ENCODE data around the gene ERI3.
A peak's percentile ranks its signal among the peaks of the same experiment; 100 is the strongest.

The ERI3 gene, protein sequence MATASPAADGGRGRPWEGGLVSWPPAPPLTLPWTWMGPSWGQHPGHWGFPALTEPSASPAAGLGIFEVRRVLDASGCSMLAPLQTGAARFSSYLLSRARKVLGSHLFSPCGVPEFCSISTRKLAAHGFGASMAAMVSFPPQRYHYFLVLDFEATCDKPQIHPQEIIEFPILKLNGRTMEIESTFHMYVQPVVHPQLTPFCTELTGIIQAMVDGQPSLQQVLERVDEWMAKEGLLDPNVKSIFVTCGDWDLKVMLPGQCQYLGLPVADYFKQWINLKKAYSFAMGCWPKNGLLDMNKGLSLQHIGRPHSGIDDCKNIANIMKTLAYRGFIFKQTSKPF

DNA sequence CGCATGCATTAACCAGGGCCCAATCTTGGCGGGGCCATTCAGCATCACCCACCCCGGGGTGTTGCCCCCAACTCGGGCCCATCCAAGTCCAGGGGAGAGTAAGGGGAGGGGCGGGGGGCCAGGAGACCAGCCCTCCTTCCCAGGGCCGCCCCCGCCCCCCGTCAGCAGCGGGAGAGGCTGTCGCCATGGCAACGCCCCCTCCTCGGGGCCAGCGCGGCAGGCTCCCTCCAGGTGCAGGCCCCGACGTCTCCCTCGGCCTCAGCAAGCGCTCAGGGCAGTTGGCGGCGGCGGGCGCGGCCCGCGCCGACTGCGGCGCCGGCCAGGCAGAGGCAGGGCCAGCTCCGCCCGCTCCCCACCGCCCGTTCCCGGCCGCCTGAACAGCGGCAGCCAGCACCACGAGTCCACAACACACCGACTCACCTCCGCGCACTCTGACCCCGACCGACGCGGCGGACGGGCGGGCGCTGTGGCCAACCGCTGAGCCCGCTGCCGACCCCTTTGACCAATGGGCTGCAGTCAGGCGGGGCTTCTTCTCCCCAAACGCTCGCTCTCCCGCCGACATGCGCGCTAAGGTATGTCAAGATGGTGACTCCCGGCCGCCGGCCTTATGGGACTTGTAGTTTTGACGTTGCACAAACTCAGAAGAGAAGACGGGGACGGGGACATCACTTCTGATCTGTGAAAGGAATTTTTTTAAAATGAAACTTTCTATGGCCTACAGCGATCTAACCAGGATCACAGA is at the start of gene ERI3:
TSS of gene ERI3 (minus strand) at position 418 of the 742 bp plus-strand sequence. CDS start at position 187, 231 bp downstream.
- peak; percentile 87 to 92 (median 89) for DNase-seq (ENCODE audit: low read depth in 3 of 3, low spot score in 1 of 3)

DNA sequence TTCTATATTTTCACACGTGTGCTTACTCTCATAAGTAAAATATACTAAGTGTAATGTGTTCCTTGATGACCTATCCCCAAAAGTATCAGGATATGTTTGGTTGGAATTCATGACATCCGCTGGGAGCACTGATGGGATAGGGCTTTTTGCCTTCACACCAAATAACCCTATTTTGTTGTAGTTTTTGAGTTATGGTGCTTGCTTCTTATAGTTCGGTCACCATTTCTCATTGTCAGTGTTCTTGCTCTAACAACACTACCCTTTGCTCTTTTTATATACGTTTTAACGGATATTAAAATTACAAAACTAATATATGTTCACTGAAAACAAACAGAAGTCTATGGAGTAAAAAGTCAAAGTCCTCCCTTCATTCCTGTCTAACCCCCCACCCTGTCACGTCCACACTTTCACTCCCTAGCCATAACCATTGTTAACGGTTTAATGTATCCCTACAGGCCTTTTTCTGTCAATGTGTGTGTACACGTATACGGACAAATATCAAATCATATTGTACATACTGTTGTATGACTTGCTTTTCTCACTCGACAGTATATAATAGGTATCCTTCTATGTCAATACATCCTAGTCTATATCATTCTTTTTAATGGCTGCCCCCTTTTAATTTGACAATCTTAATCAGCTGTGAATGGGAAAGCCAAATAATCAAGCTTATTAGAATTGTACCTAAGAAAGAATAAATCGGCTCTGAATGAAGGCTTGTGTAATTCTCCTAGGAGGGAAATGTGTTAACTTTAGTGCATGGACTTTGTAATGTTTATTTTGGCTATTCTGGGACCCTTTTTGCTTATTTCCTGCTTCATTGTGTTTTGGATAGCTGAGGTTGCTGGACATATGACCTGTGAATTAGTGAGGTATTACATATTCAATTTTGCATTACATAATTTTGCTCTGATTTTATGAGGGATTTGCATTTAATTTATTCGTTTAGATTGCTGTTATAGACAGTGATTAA is 46.5 kb upstream of the ERI3 start:
- no peak for DNase-seq (ENCODE audit: low read depth in 3 of 3, low spot score in 1 of 3)

DNA sequence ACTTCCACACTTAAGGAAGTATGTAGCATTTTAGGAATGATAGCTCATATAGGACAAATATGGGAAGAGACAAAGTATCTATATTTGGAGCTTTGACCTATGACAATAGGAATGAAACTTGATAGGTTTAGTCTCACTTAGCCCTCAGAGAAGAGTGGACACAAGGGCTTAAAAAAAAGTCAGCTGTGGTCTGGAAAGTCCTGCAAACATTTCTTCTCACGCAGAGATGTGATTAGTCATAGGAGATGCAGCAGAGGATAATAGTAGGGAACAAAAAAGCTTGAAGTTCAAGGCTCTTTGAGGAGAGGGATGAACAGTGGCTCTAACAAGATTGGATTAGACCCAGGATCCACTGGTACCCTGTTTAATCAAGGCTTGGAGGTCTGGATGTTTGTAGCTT is 35.2 kb upstream of the ERI3 start:
- DNase-seq (ENCODE audit: low read depth in 3 of 3, low spot score in 1 of 3) = no peak

DNA sequence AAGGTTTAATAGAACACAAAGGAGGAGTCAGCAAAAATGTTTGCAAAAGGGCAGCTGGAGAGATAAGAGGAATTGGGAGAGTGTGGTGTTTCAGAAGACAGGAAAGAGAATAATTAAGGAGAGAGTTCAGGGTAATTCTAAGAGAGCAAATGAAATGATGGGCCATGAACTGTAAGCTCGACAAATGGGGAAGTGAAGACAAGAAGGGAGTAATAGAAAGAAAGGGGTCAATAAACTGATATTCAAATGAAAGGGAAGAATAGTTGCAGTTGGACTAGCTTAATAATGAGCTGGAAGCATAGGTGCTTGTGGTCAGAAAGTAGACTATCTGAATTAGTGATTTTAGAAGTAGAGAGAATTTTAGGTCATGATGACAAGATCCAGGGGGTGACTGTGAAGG is 34.4 kb upstream of the ERI3 start:
- no peak for DNase-seq (ENCODE audit: low read depth in 3 of 3, low spot score in 1 of 3)

DNA sequence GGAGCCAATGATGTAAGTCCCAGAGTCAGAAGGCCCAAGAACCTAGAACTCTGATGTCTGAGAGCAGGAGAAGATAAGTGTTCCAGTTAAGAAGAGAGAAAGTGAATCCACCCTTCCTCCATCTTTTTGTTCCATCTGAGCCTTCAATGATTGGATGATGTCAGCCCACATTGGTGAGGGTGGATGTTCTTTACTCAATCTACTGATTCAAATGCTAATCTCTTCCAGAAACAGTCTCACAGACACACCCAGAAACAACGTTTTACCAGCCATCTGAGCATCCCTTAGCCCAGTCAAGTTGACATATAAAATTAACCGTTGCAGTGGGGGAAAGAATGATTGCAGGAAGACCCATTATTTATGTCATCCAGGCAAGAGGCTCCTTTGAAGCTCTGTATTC is 33.5 kb upstream of the ERI3 start:
- DNase-seq (ENCODE audit: low read depth in 3 of 3, low spot score in 1 of 3) = no peak

DNA sequence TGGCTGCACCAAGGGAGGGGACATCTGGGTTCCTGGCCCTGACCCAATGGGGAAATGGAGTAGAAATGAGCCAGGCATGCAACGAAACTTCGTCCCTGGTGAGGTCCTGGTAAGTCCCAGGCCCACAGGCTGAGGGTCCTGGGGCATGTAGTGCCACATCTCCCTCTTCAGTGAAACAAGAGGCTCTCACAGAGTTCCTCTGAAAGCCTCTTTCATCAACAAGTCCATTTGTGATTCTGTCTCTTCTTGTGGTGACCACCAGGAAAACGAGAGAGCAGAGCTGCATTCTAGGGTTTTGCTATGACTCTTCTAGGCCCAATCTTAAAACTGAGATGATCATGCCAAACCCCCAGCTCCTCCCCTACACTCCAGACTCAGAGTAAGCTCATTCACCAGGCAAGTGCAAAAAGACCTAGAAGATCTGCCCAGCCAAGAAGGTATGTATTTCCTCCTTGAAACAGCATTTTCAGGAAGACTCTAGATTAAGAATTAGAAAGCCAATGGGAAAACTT is 25.7 kb upstream of the ERI3 start:
- DNase-seq (ENCODE audit: low read depth in 3 of 3, low spot score in 1 of 3) = no peak

DNA sequence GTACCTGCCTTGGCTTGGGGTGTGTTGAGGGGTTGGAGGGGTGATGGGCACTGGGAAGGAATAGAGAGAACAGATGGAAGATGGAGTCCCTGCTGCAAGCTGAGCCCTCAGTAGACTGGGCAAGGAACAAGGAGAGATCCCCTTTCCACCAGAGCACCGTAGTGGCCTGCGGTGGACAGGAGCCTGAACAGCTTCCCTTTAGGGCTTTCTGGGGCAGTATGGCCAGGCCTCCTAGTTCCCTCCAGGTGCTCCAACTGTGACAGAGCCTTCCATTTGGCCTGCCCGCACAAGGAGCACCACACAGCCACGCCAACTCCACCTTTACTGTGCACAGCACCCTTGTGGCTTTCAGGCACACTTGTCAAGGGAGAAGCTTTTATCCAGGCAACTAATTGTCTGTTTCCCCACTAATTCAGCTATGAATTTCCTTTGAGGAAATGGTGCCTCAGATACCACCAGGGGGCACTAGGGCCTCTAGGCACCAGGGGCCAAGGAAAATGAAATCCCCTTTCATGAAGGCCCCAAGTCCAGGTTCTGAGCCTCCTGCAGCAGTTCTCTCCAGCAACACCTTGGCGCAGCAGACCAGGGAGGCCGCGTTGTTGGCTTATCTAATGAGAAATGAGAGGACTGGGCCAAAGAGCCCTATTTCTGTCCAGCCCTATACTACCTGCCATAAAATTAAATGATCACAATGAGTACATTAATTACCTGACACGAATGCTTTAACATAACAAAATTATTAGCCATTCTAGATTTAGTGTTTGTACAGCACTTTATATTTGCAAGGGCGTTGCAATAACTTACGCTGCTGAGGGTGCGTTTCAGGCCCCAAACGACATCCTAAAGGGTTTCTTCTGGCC is 23.1 kb upstream of the ERI3 start:
- peak in 1 of 3 donors; percentile 8 for DNase-seq (ENCODE audit: low read depth in 3 of 3, low spot score in 1 of 3)

DNA sequence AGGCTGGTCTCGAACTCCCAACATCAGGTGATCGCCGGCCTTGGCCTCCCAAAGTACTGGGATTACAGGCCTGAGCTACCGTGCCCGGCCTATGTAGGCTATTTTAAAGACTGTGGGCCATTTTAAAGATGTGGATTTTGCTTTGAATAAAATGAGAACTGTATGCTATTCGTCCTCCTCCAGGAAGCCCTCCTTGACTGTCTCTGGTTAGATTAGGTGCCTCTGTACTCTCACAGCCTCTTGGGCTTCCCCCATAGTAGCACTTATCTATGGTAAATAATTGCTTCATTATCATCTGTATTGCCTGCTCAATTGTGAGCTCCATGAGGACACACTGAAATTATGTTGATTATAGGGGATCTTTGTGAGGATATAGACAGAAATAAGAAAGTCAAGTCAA is 20.5 kb upstream of the ERI3 start:
- no peak for DNase-seq (ENCODE audit: low read depth in 3 of 3, low spot score in 1 of 3)

DNA sequence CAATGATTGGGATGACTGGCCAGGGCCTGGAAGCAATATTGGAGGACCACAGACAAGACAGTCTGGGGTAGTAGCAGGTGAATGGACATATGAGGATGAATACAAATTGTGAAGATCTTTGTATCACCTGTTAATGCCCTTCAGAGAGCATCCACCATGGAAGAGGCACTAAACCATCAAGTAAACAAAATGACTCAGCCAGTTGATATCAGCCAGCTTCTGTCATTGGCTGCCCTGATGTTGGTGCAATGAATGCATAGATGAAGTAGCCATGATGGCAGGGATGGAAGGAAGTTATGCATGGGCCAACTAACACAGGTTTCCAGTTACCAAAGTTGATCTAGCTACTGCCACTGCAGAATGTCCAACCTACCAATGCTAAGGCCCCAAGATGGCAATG is 16.1 kb upstream of the ERI3 start:
- DNase-seq (ENCODE audit: low read depth in 3 of 3, low spot score in 1 of 3) = no peak

DNA sequence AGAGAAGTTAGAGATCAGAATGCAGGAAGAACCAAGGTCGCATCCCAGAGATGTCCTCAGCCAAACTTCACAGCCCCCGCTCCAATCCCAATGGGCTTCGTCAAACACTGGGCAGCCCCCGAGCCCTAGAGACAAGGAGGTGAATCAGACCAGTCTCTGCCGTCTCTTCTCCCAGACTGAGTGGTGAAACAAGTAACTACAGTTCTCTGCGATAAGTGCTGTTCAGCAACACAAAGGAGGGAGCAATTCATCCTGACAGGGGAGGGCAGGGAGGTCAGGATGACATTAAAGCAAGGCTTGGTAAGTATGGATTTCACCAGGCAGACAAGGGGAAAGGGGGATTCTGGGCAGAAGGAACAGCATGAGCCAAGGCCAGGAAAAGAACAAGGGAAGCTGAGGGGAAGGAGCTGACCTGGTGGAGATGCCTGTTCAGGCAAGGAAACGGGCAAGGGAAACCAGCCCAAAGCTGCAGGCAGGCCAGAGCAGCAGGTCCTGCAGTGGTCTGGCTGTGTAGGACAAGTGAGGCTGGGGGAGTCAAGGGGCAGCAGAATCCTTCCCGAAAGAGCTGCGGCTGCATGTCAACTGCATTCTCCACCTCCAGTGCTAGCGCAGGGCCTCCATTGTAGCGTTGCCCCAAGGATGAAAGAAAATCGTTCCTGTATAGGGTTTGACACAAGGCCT is 13.6 kb upstream of the ERI3 start:
- no peak for DNase-seq (ENCODE audit: low read depth in 3 of 3, low spot score in 1 of 3)

DNA sequence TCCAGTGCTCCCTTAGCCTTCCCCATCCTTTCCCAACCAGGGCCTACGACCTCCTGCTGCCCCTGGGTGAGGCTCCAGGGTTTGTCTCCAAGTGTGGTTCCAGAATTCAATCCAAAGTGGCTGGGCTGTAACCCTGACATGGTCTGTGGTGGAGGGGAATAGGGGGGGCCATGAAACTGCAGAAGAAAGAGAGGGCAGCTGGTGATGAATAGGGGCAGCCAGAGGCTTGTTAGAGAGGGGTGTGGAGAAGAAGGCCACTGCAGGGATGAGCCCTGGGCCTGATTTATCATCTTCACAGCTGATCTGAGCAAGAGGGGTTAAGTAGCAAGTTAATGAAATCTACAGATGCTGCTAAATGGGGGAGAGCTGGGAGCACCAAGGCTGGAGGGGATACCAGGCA is 12.9 kb upstream of the ERI3 start:
- no peak for DNase-seq (ENCODE audit: low read depth in 3 of 3, low spot score in 1 of 3)

DNA sequence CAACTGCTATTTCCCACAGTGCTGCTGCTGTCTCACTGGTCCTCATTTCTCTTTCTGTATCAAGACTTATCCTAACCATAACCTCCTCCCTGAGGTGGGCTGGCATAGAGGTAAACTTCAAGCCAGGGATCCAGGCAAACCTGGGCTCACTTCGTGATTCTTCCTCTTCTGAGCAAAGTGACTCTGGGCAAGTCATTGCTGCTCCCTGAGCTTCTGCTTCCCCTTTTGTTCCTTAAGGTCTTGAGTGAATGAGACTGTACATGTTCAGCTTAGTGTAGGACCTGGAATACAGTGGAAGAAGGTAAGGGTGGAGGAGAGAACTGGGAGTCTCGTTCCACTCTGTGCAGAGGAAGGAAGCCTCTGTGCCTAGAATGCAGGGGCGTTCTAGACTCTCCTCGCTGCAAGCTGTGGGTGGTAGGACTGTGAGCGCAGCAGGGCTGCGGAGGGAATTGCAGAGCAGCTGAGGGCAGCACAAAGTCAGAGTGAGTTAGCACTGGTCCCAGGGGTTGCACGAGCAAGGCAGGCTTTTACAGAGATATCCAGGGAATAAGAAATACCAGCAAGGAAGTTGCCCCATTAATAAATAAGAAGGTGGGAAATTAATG is 11.4 kb upstream of the ERI3 start:
- no peak for DNase-seq (ENCODE audit: low read depth in 3 of 3, low spot score in 1 of 3)

DNA sequence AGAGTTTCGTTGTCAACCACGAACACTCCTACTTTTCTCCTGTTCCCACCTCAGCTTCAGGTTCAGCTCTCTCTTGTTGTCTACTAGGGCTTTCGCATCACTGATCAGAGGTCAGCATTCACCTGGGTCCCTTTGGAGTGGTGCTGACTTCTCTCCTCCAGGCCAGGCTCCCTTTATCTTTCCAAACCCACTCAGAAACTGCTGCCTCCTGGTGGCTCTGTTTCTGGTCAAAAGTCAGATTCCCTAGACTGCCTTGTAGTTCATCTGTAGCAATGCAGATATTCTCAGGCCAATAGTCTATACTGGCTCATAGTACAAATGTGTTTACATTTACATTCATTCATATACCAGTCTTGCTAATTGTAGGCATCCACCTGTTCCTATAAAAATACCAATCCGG is 6.4 kb upstream of the ERI3 start:
- no peak for DNase-seq (ENCODE audit: low read depth in 3 of 3, low spot score in 1 of 3)

DNA sequence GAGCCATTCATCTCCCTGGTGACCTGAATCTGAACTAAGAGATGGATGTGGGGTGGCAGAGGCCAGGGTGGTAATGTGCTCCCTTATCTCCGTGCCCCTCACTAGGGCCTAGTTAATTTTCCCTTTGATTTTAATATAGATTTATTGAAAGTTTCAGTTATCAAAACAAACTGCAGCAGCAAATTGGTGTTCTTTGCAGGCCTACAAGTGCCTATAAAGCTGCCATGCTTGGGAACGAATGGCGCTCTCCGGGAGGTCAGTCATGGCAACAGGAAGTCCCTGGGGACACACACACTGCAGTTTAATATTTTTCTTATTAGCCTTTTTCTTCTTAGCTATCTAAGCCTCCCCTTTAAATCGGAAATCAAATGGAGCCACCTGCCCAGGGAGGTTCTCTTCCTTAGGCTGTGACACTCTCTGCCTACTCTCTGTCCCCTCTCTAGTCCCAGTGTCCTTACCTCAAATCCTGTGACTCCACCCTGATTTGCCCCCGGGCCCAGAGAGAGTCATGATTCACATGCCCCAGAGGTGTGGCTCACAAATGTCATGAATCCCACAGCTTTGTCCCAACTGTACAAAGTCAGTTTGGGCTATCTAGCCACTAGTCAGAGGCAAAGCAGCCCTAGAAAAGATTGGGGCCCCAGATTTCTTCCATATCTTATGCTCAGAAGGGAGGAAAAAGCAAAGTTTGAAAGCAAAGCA is 4.3 kb upstream of the ERI3 start:
- DNase-seq (ENCODE audit: low read depth in 3 of 3, low spot score in 1 of 3) = no peak

DNA sequence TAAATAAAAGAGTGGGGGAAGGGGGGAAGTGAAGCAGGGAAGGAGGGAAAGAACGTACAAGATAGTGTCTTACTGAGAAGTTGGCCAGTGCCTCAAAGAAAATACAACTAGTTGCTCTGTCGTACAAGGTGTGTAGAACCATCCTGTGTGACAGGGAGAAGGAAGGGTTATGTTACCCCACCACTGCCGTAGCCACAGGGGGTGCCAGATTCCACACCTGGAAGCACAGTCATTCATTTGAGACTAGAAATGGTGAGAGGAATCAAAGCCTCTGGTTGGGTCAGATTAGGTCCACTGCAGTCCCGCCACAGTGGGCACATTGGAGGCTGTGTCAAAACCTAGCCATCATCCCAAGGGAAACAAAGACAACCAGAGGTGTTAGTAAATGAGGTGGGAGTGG is 2.7 kb upstream of the ERI3 start:
- no peak for DNase-seq (ENCODE audit: low read depth in 3 of 3, low spot score in 1 of 3)

DNA sequence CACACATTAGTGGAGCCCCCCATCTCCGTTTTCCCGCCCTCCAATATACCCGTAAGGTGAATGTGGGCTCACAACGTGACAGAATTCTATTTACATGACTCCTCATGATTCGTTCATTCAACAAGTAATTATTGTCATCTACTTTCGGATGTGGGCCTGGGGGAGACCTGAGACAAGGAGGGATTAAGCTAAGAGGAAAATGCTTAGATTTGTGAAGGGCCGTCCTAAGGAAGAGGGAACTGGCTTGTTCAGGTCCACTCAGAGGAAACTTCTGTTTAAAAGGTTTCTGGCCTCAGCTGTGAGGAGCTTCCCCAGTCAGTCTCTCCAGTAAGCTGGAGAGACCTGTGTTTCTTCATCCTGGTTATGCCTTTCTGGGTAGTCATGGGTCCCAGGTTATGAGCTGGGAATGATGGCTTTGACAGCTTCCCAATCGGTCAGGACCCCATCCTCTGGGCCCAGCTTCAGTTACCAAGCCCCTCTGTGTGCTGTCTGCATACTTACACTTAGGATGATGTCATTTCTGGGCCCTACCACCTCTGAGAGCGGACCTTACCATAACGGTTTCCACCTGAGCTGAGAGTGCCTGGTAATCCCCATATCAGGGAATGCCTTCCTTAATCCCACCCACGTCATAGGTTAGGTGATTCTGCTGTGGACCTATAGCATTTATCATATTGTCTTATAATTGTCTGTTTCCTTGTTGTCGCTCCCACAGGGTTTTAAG is 687 bp upstream of the ERI3 start:
- DNase-seq (ENCODE audit: low read depth in 3 of 3, low spot score in 1 of 3) = no peak

DNA sequence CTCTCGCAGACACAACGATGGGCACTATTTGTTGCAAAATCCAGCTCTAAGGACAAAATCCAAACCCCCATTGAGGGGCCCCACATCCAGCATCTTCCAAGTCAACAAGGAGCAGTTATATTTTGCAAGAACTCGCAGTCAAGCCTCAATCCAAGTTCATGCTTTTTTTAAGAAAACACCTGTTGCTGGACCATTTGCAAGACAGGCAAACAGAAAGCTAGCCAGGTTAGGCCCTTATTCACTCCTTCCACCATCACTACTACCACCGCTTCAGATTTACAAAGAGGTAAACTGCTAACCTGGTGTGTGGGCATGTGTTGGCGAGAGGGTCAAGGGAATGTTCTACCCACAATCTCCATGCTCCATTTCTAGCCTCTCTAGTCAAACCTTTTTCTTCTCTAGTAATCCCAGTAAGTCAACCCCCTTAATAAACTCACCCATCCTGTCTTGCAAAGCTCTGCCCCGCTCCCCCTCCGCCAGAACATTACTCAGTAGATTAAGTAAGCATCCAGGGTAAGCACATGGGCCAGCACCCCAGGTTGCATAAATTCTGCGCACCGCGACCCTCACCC is 703 bp downstream of the ERI3 start:
- DNase-seq (ENCODE audit: low read depth in 3 of 3, low spot score in 1 of 3) = no peak

DNA sequence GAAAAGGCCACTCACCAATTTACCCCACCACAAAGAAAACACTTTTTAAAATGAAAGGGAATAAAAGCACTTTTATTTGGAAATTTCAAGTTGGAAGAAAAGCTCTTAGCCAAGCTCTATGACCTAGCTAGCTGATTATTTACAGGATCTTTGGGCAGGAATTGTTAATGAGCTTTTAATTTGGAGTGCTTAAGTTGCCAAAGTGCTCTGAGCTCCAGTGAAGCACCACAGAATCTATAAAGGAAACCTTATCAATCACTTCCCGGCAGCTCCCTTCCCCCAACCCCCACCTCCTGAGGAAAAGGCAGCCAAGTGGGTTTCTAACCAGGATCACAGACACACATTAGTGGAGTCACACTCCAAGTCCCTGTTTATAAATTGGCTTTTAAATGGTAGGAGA is 1.5 kb downstream of the ERI3 start:
- DNase-seq (ENCODE audit: low read depth in 3 of 3, low spot score in 1 of 3) = no peak
